Choroid plexus epithelial cell (primary cell): ENCODE results near the gene CENPU.

ENCODE experiments used
- DNase-seq: peaks from one replicate; pipeline ENCODE4 v3.0.0-alpha.2; 2010; ENCODE audit warnings: low read depth
- H3K4me3 ChIP-seq: 2 replicates; pipeline ENCODE4 v1.5.1; 2011; ENCODE audit warnings: low read depth, mild to moderate bottlenecking, control low read depth, low read length, moderate library complexity
- TF ChIP-seq, protein P1 (sequence below): conservative IDR thresholded peaks from 2 replicates; pipeline ENCODE4 v1.5.1; 2011; ENCODE audit warnings: low read depth, mild to moderate bottlenecking, control low read depth, inconsistent platforms, low read length, moderate library complexity

The CENPU gene

GRCh38 chr4:184644553-184645307 lies 89.2 kb downstream of the CENPU start:
- no peak overlapping the region for H3K4me3 ChIP-seq
- peak; percentile 67 for DNase-seq
- TF ChIP-seq, protein P1, sequence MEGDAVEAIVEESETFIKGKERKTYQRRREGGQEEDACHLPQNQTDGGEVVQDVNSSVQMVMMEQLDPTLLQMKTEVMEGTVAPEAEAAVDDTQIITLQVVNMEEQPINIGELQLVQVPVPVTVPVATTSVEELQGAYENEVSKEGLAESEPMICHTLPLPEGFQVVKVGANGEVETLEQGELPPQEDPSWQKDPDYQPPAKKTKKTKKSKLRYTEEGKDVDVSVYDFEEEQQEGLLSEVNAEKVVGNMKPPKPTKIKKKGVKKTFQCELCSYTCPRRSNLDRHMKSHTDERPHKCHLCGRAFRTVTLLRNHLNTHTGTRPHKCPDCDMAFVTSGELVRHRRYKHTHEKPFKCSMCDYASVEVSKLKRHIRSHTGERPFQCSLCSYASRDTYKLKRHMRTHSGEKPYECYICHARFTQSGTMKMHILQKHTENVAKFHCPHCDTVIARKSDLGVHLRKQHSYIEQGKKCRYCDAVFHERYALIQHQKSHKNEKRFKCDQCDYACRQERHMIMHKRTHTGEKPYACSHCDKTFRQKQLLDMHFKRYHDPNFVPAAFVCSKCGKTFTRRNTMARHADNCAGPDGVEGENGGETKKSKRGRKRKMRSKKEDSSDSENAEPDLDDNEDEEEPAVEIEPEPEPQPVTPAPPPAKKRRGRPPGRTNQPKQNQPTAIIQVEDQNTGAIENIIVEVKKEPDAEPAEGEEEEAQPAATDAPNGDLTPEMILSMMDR = no peak
